AG10803 (cell line): ENCODE measurements around the gene ATOH8.

ENCODE experiments used
- DNase-seq: peaks from one replicate; pipeline ENCODE4 v3.0.0; 2010; ENCODE audit warnings: low read depth
- H3K4me3 ChIP-seq: 2 replicates; pipeline ENCODE4 v1.5.1; 2011; ENCODE audit warnings: mild to moderate bottlenecking, low read length, control low read depth
- TF ChIP-seq, protein P1 (sequence below): conservative IDR thresholded peaks from 2 replicates; pipeline ENCODE4 v1.5.1; 2011; ENCODE audit warnings: mild to moderate bottlenecking, low read length, control low read depth, inconsistent platforms

The ATOH8 gene

DNA sequence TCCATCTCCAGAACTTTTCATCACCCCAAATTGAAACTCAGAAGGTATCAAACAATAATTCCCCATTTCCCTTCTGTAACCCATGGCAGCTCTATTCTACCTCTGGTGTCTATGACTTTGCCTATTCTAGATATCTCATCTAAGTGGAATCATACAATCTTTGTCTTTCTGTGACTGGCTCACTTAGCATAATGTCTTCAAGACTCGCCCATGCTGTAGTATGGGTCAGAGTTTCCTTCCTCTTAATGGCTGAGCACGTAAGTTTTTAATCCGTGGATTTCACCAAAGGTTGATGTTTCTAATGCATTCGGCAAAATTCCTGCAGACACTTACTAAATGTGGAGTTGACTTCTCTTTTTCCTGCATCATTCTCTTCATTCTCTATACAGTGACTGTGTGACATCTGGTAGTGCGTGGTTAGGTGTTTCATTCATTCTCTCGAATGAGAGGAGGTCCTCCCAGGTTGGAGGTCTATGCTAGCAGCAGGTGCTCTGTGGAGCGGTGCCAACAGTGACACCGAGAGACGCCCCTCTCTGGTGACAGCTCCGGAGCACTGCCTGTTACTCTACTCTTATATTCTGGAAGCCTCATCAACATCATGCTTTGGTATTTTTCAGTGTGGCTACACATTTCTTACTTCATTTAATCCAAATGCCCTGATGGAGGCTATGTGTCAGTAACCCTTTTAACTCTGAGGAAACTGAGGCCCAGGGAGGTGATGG, 50.1 kb downstream of the ATOH8 start:
- TF ChIP-seq, protein P1, sequence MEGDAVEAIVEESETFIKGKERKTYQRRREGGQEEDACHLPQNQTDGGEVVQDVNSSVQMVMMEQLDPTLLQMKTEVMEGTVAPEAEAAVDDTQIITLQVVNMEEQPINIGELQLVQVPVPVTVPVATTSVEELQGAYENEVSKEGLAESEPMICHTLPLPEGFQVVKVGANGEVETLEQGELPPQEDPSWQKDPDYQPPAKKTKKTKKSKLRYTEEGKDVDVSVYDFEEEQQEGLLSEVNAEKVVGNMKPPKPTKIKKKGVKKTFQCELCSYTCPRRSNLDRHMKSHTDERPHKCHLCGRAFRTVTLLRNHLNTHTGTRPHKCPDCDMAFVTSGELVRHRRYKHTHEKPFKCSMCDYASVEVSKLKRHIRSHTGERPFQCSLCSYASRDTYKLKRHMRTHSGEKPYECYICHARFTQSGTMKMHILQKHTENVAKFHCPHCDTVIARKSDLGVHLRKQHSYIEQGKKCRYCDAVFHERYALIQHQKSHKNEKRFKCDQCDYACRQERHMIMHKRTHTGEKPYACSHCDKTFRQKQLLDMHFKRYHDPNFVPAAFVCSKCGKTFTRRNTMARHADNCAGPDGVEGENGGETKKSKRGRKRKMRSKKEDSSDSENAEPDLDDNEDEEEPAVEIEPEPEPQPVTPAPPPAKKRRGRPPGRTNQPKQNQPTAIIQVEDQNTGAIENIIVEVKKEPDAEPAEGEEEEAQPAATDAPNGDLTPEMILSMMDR, result no peak
- DNase-seq, result no peak
- no peak overlapping the region for H3K4me3 ChIP-seq

DNA sequence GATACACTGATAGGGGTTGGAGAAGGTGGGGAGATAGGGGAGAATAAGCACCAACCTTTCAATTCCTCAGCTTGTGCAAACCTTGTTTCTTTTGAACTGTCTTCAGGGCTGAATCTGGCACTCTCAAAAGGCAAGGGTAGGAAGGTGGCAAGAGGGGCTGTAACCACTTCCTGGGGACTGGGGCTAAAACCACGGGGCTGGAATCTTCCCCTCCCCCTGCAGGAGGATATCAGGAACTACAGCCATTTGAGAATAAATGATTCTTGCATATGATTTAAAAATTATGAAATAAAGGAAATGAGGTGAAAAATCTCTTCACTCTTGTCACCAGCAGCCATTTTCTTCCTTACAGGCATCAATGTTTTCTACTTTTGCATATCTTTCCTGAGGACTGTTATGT, 50.8 kb downstream of the ATOH8 start:
- TF ChIP-seq, protein P1, result peak; percentile 66
- DNase-seq, result peak; percentile 17
- no peak overlapping the region for H3K4me3 ChIP-seq

DNA sequence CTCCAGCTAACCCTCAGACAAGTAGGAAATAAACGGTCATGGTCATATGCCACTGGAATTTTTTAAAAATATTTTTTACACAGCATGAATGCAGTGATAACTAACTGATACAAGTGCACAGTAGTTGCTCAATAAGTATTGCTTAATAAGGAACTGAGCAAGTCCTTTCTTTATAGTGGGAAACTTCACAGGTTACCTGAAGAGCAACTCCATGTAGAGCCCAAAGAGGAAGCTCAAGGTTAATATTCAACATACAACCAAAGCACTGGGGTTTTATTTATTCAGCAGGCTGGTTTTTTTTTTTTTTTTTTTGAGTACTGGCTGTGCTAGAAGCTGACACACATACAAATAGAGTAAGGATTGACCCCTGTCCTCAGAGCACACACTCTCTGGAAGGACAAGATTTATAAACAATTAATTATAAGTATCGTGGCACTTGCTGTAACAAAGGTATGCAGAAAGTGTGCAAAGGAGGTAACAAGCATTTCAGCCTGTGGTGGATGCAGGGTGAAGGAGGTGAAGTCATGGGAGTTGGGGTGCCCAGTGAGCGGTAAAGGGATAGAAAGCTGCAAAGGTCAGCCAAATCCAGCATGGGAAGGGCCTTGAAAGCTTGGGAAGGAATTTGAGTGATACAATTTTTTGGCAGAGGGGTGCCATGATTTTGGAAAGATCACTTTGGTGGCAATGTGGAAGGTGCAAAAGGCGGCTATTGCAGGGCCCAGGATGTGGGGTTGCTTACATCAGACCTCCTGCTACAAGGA, 52.7 kb downstream of the ATOH8 start:
- DNase-seq, result no peak
- H3K4me3 ChIP-seq, result no peak overlapping the region
- TF ChIP-seq, protein P1, result no peak

DNA sequence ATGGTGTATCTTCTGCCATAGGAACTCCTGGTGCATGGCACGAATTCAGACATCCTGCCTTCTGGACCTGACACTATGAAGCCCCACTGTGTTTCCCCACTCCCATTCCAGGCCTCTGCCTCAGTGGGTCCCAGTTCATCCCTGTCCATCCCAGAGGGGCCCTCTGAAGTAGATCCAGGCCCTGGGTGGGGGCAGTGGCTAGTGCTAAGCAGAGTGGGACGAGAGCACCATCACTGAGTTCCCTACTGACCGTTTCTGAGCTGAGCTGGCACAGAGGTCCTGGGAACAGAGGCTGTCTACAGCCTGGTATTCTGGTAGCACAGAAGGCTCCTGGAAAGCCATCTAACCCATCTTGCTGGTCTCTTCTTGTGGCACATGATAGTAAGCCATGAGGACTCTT, 54.0 kb downstream of the ATOH8 start:
- no peak overlapping the region for H3K4me3 ChIP-seq
- TF ChIP-seq, protein P1, result no peak
- DNase-seq, result no peak

DNA sequence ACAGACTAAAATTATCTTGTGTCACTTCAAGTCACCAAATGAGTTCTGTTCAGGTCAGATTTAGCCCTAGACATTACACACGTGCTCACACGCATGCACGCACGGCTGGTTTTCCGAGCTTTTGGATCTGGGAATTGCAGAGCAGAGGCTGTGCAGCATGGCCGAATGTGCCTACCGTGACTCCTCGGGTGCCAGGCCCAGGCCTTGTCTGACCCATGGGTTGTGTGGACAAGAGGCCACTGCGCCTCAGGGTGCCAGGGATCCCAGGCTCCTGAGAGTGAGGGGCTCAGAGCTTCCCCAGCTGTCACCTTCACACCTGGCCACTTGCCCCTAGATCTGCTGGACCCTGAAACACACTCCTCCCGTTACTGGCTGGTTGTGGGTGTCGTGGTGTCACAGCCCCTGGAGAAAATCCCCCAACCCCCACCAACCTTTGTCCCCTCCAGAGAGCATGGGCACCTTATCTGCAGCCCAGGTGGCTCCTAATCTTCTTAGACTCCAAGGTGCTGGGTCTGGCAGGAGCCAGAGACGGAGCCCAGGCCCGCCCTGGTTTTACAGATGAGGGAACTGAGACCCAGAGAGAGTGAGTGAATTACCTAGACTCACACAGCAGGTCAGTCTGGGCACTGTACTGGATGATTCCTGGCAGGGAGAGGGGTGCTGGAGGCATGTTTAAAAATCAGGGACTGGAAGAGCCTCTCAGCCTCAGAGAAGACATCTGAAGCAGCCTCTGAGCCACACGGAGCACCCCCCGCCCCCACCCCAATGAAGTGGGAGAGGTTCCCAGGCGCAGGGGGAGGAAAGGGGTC, 56.8 kb downstream of the ATOH8 start:
- H3K4me3 ChIP-seq, result no peak overlapping the region
- peak; percentile 40 for DNase-seq
- TF ChIP-seq, protein P1, result no peak

DNA sequence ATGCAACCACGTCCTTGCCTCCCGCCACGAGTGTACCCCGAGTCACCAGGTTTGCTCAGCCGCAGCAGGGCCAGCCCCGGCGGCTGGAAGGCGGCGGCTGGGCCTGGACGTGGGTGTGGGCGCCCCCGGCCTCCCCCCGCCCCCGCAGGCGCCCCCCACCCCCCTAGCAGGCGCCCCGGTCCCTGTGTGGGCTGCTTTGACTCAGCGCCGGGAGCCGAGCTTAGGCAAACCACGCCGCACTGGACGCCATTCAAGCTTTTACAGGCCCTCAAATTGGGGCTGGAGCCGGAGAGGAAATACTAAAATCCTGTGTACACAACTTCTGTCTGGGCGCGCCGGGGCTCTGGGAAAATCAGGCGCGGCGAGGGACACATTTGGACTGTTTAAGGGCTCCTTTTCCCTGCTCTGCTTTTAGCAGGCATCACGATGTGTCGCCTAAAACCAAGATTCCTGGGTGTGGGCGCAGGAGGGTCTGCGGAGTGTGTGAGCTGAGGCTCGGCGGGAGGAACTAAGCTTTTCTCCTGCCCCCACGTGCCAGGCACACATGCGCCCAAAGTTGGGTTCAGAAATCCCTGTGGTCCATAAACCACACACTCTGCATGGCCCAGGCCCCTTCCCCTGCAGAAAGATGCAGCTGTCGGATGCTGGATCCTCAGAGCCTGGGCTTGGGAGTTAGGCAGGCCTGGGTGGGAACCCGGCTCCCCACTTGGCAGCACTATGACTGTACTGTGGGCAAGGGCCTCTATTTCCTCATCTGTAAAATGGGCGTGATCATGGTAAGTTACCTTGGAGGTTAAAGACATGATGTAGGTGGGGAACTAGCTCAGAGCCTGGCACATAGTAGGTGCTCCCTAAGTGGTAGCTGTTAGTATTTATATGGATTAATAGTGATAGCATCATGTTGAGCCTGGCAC, 57.6 kb downstream of the ATOH8 start:
- TF ChIP-seq, protein P1, result no peak
- DNase-seq, result peak; percentile 63

More for the DNA sequence above, 57.6 kb downstream of the ATOH8 start:
- H3K4me3 ChIP-seq, result no peak overlapping the region
